Measurements from ENCODE around the gene TRIM27. TPM values are rescaled to one million over a fixed set of nuclear protein-coding genes. Genes with fewer than 3 reads are reported as not detected.

TRIM27 gene, protein sequence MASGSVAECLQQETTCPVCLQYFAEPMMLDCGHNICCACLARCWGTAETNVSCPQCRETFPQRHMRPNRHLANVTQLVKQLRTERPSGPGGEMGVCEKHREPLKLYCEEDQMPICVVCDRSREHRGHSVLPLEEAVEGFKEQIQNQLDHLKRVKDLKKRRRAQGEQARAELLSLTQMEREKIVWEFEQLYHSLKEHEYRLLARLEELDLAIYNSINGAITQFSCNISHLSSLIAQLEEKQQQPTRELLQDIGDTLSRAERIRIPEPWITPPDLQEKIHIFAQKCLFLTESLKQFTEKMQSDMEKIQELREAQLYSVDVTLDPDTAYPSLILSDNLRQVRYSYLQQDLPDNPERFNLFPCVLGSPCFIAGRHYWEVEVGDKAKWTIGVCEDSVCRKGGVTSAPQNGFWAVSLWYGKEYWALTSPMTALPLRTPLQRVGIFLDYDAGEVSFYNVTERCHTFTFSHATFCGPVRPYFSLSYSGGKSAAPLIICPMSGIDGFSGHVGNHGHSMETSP
- 76.2 and 78.7 TPM in 2 replicates for total RNA-seq

DNA sequence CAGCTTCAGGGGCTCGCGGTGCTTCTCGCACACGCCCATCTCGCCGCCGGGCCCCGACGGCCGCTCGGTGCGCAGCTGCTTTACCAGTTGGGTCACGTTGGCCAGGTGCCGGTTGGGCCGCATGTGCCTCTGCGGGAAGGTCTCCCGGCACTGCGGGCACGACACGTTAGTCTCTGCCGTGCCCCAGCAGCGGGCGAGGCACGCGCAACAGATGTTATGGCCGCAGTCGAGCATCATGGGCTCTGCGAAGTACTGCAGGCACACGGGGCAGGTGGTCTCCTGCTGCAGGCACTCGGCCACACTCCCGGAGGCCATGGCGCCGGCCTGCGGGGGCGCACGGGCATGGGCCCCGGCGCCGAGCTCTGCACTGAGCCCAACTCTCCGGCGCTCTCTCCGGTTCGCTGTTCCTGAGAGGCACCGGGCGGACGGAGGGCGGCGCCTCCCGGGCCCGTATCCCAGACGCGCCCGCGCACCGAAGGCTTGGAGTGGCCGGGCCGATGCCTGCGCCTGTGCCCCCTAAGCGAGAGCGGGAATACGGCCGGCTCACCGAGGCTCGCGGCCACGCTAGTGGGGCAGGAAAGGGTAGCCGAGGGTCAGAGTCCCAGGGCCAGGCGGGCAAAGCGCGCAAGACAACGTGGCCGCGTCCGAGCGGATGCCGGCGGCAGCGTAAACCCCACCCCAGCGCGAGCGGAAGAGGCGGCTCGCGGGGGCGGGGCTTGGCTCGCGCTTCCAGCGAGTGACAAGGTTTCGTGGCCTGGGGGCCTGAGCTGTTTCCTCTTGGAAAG is at the start of gene TRIM27:
TRIM27 (minus strand) TSS at position 668 of the 785 bp plus-strand sequence; CDS start at position 315, 353 bp downstream.

Small RNA genes within 50 kb of the gene (small RNA-seq; reads per million reads assigned to genes)
- not detected for gene RNU6-930P

Other genes starting within 250 kb of the TRIM27 start
- gene ZNF311, start 81.3 kb upstream of the TRIM27 start, total RNA-seq, result 0.50 and 0.66 TPM in 2 replicates
- not detected in 2 replicates for gene OR2W1, start 121.2 kb upstream of the TRIM27 start, total RNA-seq
- gene OR2B3, start 163.3 kb upstream of the TRIM27 start, total RNA-seq, result not detected in 2 replicates
- gene OR2J1, start 175.5 kb upstream of the TRIM27 start, total RNA-seq, result not detected in 2 replicates
- gene OR2J3, start 184.1 kb upstream of the TRIM27 start, total RNA-seq, result not detected in 2 replicates
- not detected in 2 replicates for gene OR2J2, start 246.9 kb upstream of the TRIM27 start, total RNA-seq